HepG2 (cell line): ENCODE data around the gene B3GNT2. TPM values are rescaled to one million over a fixed set of nuclear protein-coding genes. Genes with fewer than 3 reads are reported as not detected.

ENCODE experiments used
- ATAC-seq: fragments of 200-7000 bp; cut with Tn5 transposase; 3 replicates; pipeline ENCODE4 v1.9.1; 2020; ENCODE audit warnings: mild to moderate bottlenecking, moderate library complexity
- BruUV-seq: library from RNA; stranded (reverse); fragments of 400-500 nt; replicated peaks from 2 replicates; lab custom pipeline; 2021; lab: Mats Ljungman, UMichigan
- CTCF ChIA-PET: fragments of 300-600 bp; formaldehyde crosslinking; extraction: SDS; loops from one replicate; lab custom pipeline; 2021; ENCODE audit warnings: low total read pairs, inconsistent platforms, low intra/inter-chr PET ratio; lab: Yijun Ruan, JAX
- POLR2A ChIA-PET: fragments of 350-600 bp; sonication (Branson Sonifier 250); formaldehyde crosslinking; loops from one replicate; lab custom pipeline; 2020; ENCODE audit warnings: antibody characterized with exemption, inconsistent platforms; lab: Yijun Ruan, JAX
- DNase-seq: peaks from one replicate; pipeline ENCODE4 v3.0.0-alpha.2; 2015; ENCODE audit warnings: low spot score
- FAIRE-seq: peaks from 3 replicates; lab custom pipeline; 2011; peaks lifted over from hg19 to GRCh38; lab: Jason Lieb, UNC
- H2AFZ ChIP-seq: one replicate; pipeline ENCODE4 v1.6.1; 2011; ENCODE audit warnings: low read length, inconsistent platforms
- H3K27ac ChIP-seq: fragments of 300-600 bp; 3 replicates; pipeline ENCODE4 v1.8.0; 2011; ENCODE audit warnings: mixed run types, mild to moderate bottlenecking, mixed read lengths, low read length, inconsistent platforms; ENCODE audit not compliant: insufficient read depth; ENCODE audit errors: extremely low read length
- H3K27me3 ChIP-seq, 2 experiments: fragments of 200-600 bp in 1 of 2; 2 replicates in 1 of 2; 3 replicates in 1 of 2; pipeline versions ENCODE4 v1.6.0 to v1.8.0; 2011; ENCODE audit warnings: low read length in 2 of 2, mild to moderate bottlenecking in 2 of 2, moderate library complexity in 2 of 2, inconsistent platforms in 1 of 2; ENCODE audit not compliant: insufficient read depth in 2 of 2, control insufficient read depth in 1 of 2
- H3K36me3 ChIP-seq, 2 experiments: fragments of 200-600 bp in 1 of 2; replicated peaks in 1 of 2; 2 replicates in 1 of 2; 3 replicates in 1 of 2; pipeline versions ENCODE4 v1.5.1 to v1.8.0; 2011; ENCODE audit warnings: low read length in 2 of 2, inconsistent platforms in 1 of 2; ENCODE audit not compliant: insufficient read depth in 2 of 2, control insufficient read depth in 1 of 2
- H3K4me1 ChIP-seq: 2 replicates; pipeline ENCODE4 v1.5.1; 2012; ENCODE audit warnings: low read length, inconsistent platforms; ENCODE audit not compliant: insufficient read depth
- H3K4me2 ChIP-seq: 2 replicates; pipeline ENCODE4 v1.6.0; 2011; ENCODE audit warnings: low read depth, low read length, inconsistent platforms
- H3K4me3 ChIP-seq, 3 experiments: fragments of 200-600 bp in 1 of 3; sonication (generic), shearing (Covaris generic) in 1 of 3; replicated peaks in 1 of 3; 2 replicates each; pipeline ENCODE4 v1.5.1; 2011 to 2016; ENCODE audit warnings: low read length in 3 of 3, inconsistent platforms in 2 of 3, low read depth in 2 of 3, mild to moderate bottlenecking in 2 of 3, control low read depth in 1 of 3, mixed read lengths in 1 of 3; ENCODE audit not compliant: insufficient read depth in 1 of 3
- H3K79me2 ChIP-seq: one replicate; pipeline ENCODE4 v1.6.1; 2011; ENCODE audit warnings: low read length, inconsistent platforms; ENCODE audit not compliant: insufficient read depth
- H3K9ac ChIP-seq: 2 replicates; pipeline ENCODE4 v1.6.0; 2011; ENCODE audit warnings: mild to moderate bottlenecking, low read depth, low read length, inconsistent platforms; ENCODE audit not compliant: insufficient read depth
- H3K9me3 ChIP-seq: 2 replicates; pipeline ENCODE4 v1.5.1; 2012; ENCODE audit warnings: mild to moderate bottlenecking, low read length
- H4K20me1 ChIP-seq: 2 replicates; pipeline ENCODE4 v1.6.0; 2011; ENCODE audit warnings: inconsistent platforms, mild to moderate bottlenecking, low read length, moderate library complexity; ENCODE audit not compliant: insufficient read depth
- CCAR2 ChIP-seq: fragments of 200-400 bp; formaldehyde crosslinking; optimal IDR thresholded peaks from 2 replicates; pipeline ENCODE3; 2018; ENCODE audit warnings: low read depth, mild to moderate bottlenecking, low read length, moderate library complexity
- NFE2L1 ChIP-seq: sonication (generic); formaldehyde crosslinking; IDR thresholded peaks from 2 replicates; pipeline ENCODE4 v1.4.0; 2020; ENCODE audit warnings: missing genetic modification reagents, mild to moderate bottlenecking, borderline replicate concordance
- SP140L ChIP-seq: sonication (generic); formaldehyde crosslinking; IDR thresholded peaks from 2 replicates; pipeline ENCODE4 v1.4.0; 2020; ENCODE audit warnings: missing genetic modification reagents, borderline replicate concordance
- TBP ChIP-seq: sonication (generic); formaldehyde crosslinking; IDR thresholded peaks from 2 replicates; pipeline ENCODE4 v1.5.0; 2020; ENCODE audit warnings: missing genetic modification reagents
- ZBTB25 ChIP-seq: IDR thresholded peaks from 2 replicates; pipeline ENCODE4 v1.6.1; 2018; ENCODE audit warnings: missing genetic modification reagents
- ZBTB43 ChIP-seq: sonication (generic); formaldehyde crosslinking; conservative IDR thresholded peaks from 2 replicates; pipeline ENCODE4 v1.4.0; 2020; ENCODE audit warnings: missing genetic modification reagents
- ZFP62 ChIP-seq: sonication (generic); formaldehyde crosslinking; IDR thresholded peaks from 2 replicates; pipeline ENCODE4 v1.4.0; 2020; ENCODE audit warnings: missing genetic modification reagents
- ZNF367 ChIP-seq: sonication (generic); formaldehyde crosslinking; IDR thresholded peaks from 2 replicates; pipeline ENCODE4 v1.4.0; 2020; ENCODE audit warnings: missing genetic modification reagents, borderline replicate concordance
- ZNF549 ChIP-seq: sonication (generic); formaldehyde crosslinking; IDR thresholded peaks from 2 replicates; pipeline ENCODE4 v1.5.0; 2020; ENCODE audit warnings: missing genetic modification reagents
- WGBS: methylation state at CpG from one replicate; pipeline ENCODE4 v1.1.6; 2017; ENCODE audit warnings: low lambda C conversion rate; 5-methylcytosine and 5-hydroxymethylcytosine counted together
- in situ Hi-C: cut with HindIII; loops from 2 replicates; pipeline ENCODE4 v1.10.0; 2017; ENCODE audit warnings: low pct_unique_long_range_greater_than_20kb; ENCODE audit not compliant: extremely low pct_ligation_motif_present
- intact Hi-C: fragments of 100-400 bp; cut with micrococcal nuclease; formaldehyde crosslinking; loops from one replicate; pipeline ENCODE4 v1.10.0; 2022; ENCODE audit not compliant: unreplicated experiment
- polyA plus RNA-seq, 8 experiments: library from polyadenylated mRNA; depleted of rRNA in 3 of 8; stranded (reverse) in 7 of 8; unstranded in 1 of 8; fragments of >200 nt; fragmentation: Illumina TruSeq in 4 of 8; extraction: Trizol in 4 of 8; gene quantifications; 2 replicates each; pipeline versions ENCODE4 v1.2.1 to v1.2.3, GENCODE V29; 2011 to 2016; ENCODE audit warnings: low read depth in 4 of 8, missing spikeins in 1 of 8, mixed read lengths in 1 of 8; ENCODE audit not compliant: insufficient read depth in 1 of 8
- total RNA-seq, 5 experiments: library from RNA; depleted of rRNA; stranded (reverse); fragments of >200 nt; fragmentation: Illumina TruSeq; extraction: Trizol; gene quantifications; 2 replicates each; pipeline ENCODE4 v1.2.3, GENCODE V29; 2016; ENCODE audit warnings: low read depth in 1 of 5
- TF ChIP-seq, protein P1 (sequence below): sonication (generic); IDR thresholded peaks from 2 replicates; pipeline ENCODE4 v1.6.1; 2016; ENCODE audit warnings: low read depth, borderline replicate concordance
- TF ChIP-seq, protein P2 (sequence below): sonication (generic); formaldehyde crosslinking; IDR thresholded peaks from 2 replicates; pipeline ENCODE4 v1.9.0; 2021; ENCODE audit warnings: missing genetic modification reagents, mild to moderate bottlenecking, borderline replicate concordance

The B3GNT2 gene
- total and polyA plus RNA-seq, 2 of the 13 experiments (the other 11 are each of a cell fraction or from before 2014, with no cell fraction given): 26.3 to 28.5 TPM

- peaks cover 0 to 3% of the 10 kb centered on the region in 2 experiments; a peak in 1 of 5 replicates for H3K36me3 ChIP-seq
- TF ChIP-seq, protein P1, sequence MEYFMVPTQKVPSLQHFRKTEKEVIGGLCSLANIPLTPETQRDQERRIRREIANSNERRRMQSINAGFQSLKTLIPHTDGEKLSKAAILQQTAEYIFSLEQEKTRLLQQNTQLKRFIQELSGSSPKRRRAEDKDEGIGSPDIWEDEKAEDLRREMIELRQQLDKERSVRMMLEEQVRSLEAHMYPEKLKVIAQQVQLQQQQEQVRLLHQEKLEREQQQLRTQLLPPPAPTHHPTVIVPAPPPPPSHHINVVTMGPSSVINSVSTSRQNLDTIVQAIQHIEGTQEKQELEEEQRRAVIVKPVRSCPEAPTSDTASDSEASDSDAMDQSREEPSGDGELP: no peak
- TF ChIP-seq, protein P2, sequence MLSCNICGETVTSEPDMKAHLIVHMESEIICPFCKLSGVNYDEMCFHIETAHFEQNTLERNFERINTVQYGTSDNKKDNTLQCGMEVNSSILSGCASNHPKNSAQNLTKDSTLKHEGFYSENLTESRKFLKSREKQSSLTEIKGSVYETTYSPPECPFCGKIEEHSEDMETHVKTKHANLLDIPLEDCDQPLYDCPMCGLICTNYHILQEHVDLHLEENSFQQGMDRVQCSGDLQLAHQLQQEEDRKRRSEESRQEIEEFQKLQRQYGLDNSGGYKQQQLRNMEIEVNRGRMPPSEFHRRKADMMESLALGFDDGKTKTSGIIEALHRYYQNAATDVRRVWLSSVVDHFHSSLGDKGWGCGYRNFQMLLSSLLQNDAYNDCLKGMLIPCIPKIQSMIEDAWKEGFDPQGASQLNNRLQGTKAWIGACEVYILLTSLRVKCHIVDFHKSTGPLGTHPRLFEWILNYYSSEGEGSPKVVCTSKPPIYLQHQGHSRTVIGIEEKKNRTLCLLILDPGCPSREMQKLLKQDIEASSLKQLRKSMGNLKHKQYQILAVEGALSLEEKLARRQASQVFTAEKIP: no peak
- TF ChIP-seq SP140L (CRISPR knock-in tag) (no peak), ZNF549 (CRISPR knock-in tag) (no peak), ZBTB43 (CRISPR knock-in tag) (no peak), ZBTB25 (CRISPR knock-in tag) (no peak), ZFP62 (CRISPR knock-in tag) (no peak), CCAR2 (no peak), NFE2L1 (CRISPR knock-in tag) (no peak), TBP (CRISPR knock-in tag) (no peak), ZNF367 (CRISPR knock-in tag) (no peak)
- ATAC-seq (no peak), FAIRE-seq (no peak), DNase-seq (no peak)
- no TSS peak for BruUV-seq
- H3K27ac ChIP-seq: no peak overlapping the region
- no peaks in the 10 kb centered on the region for H3K27me3 ChIP-seq
- WGBS: 91% methylated on average over 14 of the region's 14 CpGs
- intact Hi-C loops: no loop called here
- H3K79me2 ChIP-seq: peaks cover 100% of the 10 kb centered on the region
- in situ Hi-C loops: no loop called here
- ChIA-PET CTCF (no interaction called here), POLR2A (no interaction called here)
- peaks cover 97% of the 10 kb centered on the region for H4K20me1 ChIP-seq
- no peak overlapping the region for H3K9ac ChIP-seq
- no peak overlapping the region for H3K4me2 ChIP-seq
- H3K4me3 ChIP-seq: no peak overlapping the region
- no peaks in the 10 kb centered on the region for H3K9me3 ChIP-seq
- peaks cover 55% of the 10 kb centered on the region for H3K4me1 ChIP-seq
- H2AFZ ChIP-seq: no peak overlapping the region
Measured at GRCh38 chr2:62204998-62205496, 9.1 kb downstream of the B3GNT2 start.
